GM18519 (cell line): Measurements from ENCODE around the gene FKBP5.

Source experiments
- ATAC-seq: cut with Tn5 transposase; IDR thresholded peaks from one replicate; pipeline ENCODE4 v1.9.1; 2021; ENCODE audit warnings: mild to moderate bottlenecking, moderate library complexity; ENCODE audit not compliant: unreplicated experiment, low FRiP score

Gene FKBP5

DNA sequence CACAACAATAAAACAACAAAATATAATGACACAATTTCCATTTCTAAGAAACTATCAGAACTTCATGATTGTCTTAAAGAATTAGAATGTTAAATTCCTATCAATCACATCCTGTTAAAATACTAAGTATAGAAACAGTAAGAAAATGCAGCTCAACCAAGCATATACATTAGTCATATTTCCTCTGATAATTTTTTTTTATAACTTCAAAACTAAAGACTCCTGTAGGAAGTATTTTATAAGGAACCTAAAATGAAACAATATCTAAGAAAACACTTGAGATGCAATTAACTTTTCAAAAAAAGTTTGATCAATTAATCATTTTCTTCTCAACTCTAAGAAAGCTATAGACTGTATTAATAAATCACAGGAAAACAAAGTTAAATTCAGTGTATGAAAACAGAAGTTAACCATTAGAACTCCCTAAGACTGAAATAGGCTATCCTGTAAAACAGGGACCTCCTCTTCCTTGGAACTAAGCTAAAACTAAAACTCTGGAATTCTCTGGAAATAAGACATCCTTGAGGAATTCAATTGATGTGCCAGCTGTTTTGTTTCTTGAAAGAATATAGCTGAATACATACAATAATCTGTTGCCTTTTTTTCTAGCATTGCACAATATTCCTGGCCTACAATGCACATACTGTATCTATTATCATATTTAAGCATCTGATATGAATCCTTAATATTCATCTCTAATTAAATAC, 19.8 kb downstream of the FKBP5 start:
- no peak for ATAC-seq

DNA sequence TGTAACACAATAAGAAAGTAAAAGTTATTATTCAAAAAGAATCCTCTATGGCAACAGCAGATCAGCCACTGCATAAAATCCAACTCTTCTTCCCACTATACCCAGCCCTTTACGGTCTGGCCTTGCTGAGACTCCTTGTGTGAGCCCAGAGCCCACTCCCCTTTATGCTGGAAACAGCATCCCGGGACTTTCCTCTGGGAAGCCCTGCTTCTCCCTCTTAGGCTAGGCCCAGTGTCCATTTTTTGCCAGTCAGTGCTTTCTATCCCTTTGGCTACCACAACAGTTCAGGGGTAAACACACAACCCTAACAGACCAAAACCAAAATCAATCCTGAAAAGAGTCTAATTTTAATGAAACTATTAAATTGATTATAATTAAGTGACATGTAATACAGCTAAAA, 20.6 kb downstream of the FKBP5 start:
- no peak for ATAC-seq

DNA sequence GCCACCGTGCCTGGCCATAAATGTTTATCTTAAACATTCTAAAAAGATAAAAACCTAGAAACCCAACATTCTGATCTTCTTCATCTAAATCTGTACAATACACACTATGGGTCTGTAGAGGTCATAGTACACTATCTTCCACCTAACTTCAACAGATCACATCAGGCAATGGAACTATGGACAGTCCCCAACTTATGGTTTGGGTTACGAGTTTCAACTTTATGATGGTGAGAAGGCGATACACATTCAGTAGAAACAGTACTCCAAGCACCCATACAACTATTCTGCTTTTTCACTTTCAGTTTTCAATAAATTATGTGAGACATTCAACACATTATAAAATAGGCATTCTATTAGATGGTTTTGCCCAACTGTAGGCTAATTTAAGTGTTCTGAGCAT, 23.1 kb downstream of the FKBP5 start:
- no peak for ATAC-seq

DNA sequence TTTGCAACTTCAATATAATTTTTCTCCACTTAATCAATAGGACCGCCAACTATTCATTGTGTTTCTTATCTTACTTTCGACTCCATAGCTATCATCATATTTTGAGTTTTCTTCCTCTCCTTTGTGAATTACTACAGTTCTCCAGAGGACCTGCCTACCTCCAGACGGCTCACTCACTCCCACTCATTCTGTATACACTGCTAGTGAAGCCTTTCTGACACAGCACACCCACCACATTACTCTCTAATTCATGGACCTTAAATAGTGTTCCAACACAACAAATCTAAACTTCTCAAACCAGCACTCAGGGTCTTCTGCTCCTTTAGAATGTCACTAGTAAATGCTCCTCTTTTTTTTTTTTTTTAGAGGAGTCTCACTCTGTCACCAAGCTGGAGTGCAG, 23.8 kb downstream of the FKBP5 start:
- no peak for ATAC-seq

DNA sequence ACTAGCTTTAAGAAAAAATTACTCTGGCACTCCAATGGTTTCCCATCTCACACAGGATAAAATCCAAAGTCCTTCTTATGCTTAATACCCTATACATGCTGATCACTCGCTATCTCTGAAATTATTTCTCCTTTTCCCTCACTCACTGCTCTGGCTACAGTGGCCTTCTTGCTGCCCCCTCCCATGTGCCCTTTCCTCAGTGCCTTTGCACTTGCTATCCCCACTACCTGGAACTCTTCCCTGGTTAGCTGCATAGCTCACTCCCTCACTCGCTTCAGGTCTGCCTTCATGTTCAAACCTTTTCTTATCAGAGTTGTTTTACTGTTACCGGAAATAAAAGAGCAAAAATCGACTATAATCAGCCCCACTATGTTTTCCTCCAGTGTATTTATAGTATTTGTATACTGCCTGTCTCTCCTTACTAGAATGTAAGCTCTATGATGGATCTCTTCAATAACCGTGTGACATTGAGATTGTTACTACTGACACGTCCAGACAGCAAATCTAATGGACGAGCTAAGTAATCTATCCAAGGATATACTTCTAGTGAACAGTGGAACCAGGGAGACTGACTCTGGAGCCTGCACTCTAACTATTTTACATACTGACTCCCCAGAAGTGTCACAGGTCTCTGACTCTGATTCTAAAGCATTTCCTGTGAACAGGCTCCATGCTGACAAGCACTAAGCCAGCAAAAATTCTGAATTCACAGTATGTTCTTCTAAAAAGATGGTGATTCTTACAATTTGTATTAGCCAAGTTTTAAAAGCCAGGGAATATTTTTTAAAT, 25.1 kb downstream of the FKBP5 start:
- ATAC-seq, result no peak

DNA sequence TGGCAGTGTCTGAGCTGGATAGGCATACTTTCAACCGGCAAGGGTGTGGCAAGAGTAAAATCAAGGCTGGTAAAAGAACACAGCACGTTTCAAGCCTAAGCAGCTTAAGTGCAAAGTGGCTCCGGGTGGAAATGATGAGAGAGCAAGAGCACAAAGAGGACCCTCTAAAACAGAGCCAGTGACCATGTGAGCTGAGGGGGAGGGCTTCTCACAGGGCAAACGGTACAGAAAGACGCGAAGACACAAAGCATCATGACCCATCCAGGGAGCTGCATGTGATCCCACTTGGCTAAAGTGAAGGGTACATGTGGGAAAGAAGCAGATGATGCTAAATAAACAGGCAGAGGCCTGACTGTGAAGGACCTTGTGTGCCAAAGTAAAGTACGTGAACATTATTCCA, 25.7 kb downstream of the FKBP5 start:
- ATAC-seq, result no peak

DNA sequence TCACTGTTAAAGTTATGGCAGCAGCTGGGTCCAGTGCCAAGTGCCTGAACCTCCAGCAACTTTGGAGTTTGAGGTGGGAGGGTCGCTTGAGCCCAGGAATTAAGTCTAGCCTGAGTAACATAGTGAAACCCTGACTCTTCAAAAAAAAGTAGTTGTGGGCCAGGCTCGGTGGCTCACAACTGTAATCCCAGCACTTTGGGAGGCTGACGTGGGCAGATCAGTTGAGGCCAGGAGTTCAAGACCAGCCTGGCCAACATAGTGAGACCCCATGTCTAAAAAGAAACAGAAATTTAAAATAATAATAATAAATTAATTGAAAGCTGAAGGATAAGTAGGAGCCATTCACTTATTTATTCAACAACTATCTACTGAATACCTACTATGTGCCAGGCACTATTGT, 33.8 kb downstream of the FKBP5 start:
- ATAC-seq, result no peak

DNA sequence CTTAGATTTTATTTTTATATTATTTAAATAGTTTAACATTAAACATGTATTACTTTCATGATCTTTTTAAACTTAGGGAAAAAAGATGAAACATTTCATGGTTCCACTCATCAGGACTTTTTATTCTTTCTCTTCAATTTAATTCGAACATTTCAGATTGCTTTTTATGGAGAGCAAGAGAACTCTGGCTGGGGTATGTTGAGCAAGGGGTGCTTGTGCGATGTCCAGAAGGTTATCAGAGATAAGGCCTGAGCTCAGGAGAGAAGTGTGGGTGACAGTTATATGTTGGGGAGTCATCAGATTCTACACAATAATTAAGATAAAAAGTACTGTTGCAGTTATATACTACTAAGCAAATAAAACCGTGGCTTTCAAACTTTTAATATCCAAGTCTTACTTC, 37.5 kb downstream of the FKBP5 start:
- no peak for ATAC-seq

DNA sequence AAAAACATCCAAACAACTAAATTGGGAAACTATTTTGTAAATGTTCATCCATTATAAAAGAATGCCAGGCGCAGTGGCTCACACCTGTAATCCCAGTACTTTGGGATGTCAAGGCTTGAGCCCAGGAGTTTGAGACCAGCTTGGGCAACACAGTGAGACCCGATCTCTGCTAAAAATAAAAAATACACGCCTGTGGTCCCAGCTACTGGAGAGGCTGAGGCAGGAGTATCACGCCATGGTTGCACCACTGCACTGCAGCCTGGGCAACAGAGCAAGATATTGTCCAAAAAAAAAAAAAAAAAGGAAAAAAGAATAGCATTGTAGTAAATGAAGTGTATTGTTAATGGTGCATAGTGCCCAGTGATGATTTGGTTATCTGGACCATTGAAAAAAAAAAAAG, 38.7 kb downstream of the FKBP5 start:
- no peak for ATAC-seq

DNA sequence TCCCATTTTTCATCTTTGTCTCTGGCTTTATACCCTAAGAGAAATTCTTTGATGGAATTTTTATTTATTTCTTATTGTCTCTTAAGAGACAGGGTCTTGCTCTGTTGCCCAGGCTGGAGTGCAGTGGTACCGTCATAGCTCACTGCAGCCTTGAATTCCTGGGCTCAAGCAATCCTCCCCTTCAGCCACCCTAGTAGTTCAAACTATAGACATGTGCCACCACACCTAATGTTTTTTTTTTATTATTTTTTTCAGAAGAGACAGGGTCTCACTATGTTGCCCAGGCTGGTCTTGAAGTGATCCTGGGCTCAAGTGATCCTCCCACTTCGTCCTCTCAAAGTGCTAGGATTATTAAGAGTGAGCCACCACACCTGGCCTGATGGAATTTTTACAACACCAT, 40.5 kb downstream of the FKBP5 start:
- no peak for ATAC-seq

DNA sequence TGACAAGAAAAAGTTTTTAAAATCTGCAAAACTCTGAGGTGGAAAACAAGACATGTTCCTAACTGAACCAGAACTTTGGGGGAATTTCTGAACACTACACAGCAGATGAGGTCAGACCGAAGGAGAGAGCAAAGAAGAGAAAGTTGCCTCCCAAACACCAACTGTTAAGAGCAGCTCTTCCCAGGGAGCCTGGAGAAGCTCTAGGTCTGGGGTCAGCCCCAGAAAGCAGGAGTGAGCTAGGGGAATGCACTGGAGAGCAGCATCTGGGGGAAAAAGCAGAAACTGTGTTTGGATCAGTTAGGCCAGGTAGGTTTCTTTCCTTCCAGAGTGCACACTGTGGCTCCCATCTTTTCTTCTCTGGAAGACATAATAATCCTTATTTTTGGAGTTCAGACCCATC, 41.3 kb downstream of the FKBP5 start:
- no peak for ATAC-seq

DNA sequence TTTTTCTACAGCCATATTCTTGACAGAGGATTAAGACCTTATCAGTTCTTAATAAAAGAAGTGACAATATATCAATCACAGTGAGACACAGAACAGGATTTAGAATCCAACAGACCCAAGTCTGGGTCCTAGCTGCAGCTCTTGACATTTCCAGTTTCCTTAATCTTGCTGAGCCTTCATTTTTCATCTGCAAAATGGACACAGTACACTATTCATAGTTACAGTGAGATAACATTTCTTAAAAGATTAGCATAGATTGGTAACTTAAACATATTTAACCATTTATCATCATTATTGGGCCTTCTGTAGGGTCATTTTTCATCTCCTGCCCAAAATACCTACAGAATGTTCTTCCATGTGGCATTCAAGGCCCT, 45.6 kb downstream of the FKBP5 start:
- no peak for ATAC-seq

DNA sequence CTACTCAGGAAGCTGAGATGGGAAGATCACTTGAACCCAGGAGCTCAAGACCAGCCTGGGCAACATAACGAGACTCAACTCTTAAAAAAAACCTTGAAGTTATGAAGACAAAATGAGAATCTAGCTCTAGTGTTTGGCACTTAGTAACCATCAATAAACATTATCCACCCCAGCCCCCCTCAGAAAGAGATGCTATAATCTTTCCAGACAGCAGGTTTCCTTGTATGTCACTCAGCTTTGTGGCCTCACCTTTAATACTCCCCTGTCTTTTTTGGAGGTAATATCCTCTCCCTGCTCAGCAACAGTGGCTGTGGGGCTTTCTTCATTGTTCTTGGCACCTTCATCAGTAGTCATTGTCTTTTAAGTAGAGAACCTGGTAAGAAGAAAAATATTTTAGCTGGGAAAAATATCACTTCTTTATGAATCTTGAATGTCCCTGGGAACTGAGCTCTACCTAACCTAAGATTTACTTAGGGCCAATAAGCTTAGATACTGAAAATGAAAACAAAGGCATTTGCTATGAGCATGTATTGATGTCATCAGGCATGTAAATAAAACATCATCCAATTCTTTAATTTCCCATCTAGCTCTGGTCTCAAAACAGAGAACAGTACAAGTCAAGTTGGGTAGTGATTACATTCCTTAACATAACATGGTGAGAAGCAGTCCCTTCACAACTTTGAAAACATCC, 46.1 kb downstream of the FKBP5 start:
- no peak for ATAC-seq

DNA sequence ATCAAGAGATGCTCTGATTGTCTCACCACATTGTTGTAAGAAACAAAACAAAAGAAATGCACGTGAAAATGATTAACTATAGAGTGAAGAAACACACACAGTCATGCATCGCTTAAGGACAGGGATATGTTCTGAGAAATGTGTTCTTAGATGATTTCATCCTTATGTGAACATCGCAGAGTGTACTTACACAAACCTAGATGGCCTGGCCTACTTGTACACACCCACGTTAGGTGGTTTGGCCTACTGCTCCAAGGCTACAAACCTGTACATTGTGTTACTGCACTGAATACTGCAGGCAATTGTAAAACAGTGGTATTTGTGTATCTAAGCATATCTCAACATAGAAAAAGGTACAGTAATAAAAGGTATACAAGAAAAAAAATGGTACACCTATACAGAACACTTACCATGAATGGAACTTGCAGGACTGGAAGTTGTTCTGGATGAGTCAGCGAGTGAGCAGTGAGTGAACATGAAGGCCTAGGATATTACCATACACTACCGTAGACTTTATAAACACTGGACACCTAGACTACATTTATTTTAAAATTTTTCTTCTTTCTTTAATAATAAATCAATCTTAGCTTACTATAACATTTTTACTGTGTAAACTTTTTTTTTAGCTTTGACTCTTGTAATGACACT, 48.6 kb downstream of the FKBP5 start:
- ATAC-seq, result no peak

DNA sequence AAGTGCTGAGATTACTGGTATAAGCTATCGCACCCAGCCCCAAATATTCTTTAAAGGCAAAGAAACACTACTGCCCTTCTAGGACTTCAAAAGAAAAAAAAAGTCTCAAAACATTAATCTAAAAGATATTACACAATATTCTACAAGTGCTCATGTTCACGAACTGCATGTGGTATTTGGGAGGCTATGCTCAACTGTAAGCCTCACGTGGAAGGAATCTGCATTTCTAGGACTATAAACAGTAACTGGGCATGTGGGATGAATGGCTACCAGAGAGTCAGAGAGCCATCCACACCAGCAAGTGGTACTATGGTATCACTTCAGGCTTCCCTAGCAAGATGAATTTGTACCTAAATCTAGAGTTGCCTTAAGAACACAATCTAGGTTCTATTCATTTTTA, 50.0 kb downstream of the FKBP5 start:
- ATAC-seq, result no peak

DNA sequence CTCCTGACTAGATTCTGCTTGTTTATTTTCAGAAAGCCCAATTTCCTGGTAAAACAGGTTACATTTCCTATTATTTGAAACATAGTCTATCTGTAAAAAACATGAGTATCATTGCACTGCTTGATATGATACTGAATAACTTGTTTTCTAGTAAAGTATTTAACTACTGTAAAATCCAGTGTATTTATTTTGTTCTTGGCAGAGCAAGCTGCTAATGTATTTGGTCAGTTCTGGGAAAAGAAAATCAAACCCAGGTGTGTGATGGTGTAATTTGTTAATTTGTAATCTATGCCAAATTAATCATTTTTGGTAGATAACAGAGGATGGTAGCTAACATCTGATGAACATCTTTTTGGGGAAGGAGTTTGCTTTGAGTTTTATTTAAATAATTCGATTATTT, 50.8 kb downstream of the FKBP5 start:
- no peak for ATAC-seq

DNA sequence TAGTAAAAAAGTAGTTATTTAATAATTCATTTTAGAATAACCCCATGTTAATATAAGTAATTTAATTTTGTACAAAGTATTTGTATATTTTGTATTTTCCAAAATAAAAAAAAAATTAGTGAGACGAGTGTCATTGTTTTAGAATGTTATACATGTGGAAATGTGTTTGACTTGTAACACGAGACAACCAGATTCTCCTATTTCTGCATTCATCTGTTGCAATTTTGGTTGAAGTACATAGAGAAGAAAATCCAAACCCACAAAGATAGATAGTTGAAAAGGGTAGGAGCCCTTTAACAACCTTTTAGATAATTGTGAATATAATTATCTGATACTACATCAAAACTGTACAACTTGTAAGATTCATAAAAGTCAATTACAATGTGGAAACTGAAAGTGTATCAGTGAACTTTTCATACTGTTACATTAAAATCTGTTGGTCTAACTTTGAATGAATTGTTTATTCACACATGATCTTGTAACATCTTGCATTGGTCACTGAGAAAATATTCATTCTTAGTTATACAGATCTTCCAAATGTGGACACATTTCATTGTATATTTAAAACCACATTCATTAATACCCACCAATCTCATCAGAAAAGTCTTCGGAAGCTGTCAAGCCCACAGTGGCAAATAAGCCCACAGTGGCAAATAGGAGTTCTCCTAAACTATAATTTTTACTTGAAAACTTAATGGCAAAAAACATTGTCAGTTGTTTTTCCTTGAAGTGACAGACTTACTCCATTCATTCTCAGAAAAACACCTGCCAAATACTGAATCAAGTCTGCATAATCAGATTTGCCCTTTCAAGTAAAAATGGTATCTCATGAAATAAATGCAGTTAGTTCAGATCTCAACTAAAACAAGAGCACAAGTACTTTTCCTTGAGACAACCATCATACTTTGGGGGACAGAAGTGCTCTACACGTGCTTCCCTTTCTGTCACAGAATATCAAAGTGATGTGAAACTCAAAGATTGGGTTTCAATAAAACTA, 52.8 kb downstream of the FKBP5 start:
- no peak for ATAC-seq

DNA sequence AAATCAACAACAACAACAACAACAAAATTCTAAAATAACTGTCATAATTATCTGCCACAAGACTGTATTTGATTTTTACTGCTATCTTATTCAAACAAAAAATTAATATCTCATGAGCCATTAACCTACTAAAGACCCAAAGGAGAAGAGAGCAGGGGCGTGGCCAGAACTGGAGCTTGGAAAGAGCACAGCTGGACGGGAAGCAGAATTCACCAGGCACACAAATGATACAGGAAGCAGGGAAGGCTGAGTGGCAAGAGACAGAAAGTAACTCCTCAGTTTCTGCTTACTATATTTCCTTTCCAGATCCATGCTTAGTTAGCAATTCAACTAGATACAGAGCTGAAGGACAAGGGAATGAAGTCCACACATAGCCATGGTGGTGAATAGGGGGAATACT, 54.4 kb downstream of the FKBP5 start:
- no peak for ATAC-seq

DNA sequence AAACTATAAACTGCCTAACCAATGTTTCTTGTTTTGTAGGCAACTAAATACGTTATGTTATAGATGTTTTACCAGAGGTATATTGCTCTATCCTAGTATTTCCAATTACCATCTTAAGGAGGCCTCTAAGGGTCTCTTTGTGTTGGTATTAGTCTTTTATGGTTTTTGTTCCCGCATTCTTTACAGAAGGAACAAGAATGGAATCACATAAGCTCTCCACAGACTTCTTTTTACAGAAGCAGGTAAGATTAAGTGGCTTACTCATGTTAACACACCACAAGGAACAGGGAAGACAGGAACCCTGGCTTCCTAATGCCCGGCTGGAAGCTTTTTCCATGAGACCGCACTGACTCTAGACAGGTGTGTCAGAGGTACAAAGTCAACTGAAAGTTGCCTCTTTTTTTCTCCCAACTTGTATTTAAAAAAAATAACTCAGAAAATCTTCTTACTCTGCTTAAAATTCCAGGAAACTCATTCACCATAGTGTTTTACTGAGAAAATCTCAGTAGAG, 55.1 kb downstream of the FKBP5 start:
- ATAC-seq, result no peak

DNA sequence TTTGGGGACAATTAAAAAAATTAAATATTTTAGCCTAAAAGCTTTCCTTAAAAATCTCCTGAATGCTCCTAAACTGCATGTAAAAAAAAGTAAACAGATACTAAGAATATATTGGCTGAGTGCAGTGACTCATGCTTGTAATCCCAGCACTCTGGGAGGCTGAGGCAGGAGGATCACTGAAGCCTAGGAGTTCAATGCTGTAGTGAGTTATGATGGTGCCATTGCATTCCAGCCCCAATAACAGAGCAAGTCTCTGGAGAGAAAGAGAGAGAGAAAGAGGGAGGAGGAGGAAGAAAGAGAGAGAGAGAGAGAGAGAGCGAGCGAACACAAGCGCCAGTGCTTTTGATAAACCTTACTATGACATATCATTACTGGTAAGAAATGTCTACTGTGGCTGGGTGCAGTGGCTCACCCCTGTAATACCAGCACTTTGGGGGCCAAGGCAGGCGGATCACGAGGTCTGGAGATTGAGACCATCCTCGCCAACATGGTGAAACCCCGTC, 58.8 kb downstream of the FKBP5 start:
- no peak for ATAC-seq
